ENCODE data around the gene SEMA3F.
A peak's percentile ranks its signal among the peaks of the same experiment; 100 is the strongest.

DNA sequence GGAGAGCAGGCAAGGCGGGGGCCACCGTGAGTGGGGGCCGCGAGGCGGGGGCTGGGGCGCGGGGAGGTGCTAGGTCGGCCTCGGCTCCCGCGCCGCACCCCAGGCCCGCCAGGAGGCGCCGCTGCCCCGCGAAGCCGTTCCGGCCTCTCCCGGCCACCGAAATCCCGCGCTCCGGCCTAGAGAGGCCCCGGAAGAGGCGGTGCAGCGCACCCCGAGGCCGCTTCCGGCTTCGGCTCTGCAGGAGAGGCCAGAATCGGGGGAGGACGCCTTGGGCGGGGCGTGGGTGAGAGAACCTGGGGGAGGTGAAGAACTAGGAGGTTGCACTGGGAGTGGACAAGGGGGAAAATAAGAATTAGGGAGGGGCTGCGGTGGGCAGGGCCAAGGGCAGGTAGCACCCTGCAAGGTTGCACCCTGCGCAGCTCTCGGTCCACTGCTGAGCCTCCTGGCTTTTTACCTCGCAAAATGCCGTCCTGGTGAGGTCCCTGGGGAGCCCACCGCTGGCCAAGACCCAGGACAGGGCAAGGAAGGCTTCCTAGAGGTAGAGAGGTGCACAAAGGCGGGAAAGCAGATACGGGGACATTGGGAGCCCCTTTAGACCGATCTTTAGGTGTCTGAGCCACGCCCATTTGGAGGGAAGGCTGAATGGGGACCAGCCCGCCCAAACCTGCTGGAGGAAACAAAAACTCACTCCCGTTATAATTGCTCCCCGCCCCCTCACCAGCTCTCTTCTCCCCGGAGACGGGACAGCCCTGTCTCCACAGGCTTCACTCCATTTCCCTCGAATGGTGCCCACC lies 72.5 kb downstream of the SEMA3F start:
- TF ChIP-seq CTCF (conservative IDR thresholded peaks at IDR 0.05 in 1 of 2, IDR thresholded peaks at IDR 0.05 in 1 of 2; ENCODE audit: extremely low read depth in 1 of 2, insufficient read depth in 1 of 2, low read depth in 1 of 2, low read length in 2 of 2) (peak; percentile 43 to 74), EZH2 (IDR thresholded peaks at IDR 0.05; ENCODE audit: borderline replicate concordance, low read length) (no peak)

Data from mammary epithelial cell (primary cell).